Mucosa of descending colon (tissue), 3 donors: Measurements from ENCODE around the gene C1orf21. TPM values are rescaled to one million over a fixed set of nuclear protein-coding genes. Genes with fewer than 3 reads are reported as not detected.

ENCODE experiments used
- ATAC-seq: fragments of 200-7000 bp; cut with Tn5 transposase; one replicate; pipeline ENCODE4 v1.9.1; 2020; ENCODE audit warnings: mild to moderate bottlenecking, moderate library complexity
- DNase-seq, 3 donors: peaks; one replicate each; pipeline ENCODE4 v3.0.0-alpha.2; 2020
- H3K36me3 ChIP-seq: fragments of 200-600 bp; one replicate; pipeline ENCODE4 v1.8.0; 2021; ENCODE audit warnings: low read depth, mild to moderate bottlenecking
- H3K4me1 ChIP-seq: fragments of 200-600 bp; one replicate; pipeline ENCODE4 v1.8.0; 2021; ENCODE audit warnings: low read depth, mild to moderate bottlenecking
- H3K4me3 ChIP-seq: fragments of 200-600 bp; one replicate; pipeline ENCODE4 v1.8.0; 2021; ENCODE audit warnings: mild to moderate bottlenecking
- H3K9me3 ChIP-seq: fragments of 200-600 bp; one replicate; pipeline ENCODE4 v1.8.0; 2021; ENCODE audit warnings: mild to moderate bottlenecking
- CTCF ChIP-seq: fragments of 200-600 bp; IDR thresholded peaks from one replicate; pipeline ENCODE4 v1.8.0; 2022; ENCODE audit warnings: antibody characterized with exemption, mild to moderate bottlenecking
- intact Hi-C, 2 donors: fragments of 100-400 bp; cut with DNase I in 1 of 2; cut with micrococcal nuclease in 1 of 2; formaldehyde crosslinking; loops; one replicate each; pipeline versions ENCODE4 v1.11.0 to v1.11.1; 2022; cut with DNase I, micrococcal nuclease
- total RNA-seq, 3 donors: library from RNA; stranded (reverse); fragmentation: NEBNext Ultra II Directional in 2 of 3; extraction: Animal tissue kit (Norgen Biotek cat#: 25700) in 2 of 3; gene quantifications; one replicate each; pipeline versions ENCODE4 v1.2.1 to v1.2.4, GENCODE V29; 2021 to 2023
- donor health status: DM: no; HTN: no; CAD: no; lungs with moderate emphysema.
- donor health status: DM: no; HTN: no; CAD: no.
- donor health status: DM: no; HTN: yes; CAD: no.

The C1orf21 gene
- total RNA-seq, 3 donors from 2014 or later, result 70.9 to 109 (median 96.8) TPM

DNA sequence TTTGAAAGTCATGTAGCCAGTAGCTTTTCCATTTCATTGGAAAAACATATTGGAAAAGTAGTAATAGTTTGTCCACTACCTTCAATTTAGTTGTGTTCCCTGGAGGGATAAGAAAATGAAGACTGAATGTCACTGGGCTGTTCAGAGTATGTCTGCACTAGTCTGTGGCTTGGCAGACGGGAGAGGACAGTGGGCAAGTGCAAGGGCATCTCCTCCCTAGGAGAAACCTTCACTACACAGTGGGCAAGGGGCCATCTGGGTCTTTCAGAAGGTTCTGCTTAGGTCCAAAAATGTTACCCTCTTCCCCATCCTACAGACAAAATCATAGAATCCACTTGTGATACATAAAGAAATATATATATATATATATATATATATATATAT is 118.1 kb downstream of the C1orf21 start:
- Histone ChIP-seq H3K9me3 (no peaks in the 10 kb centered on the region), H3K36me3 (no peaks in the 10 kb centered on the region), H3K4me1 (peaks cover 3% of the 10 kb centered on the region), H3K4me3 (no peak overlapping the region)
- DNase-seq, result no peak
- intact Hi-C loops, result no loop called here
- no peak for ATAC-seq
- TF ChIP-seq CTCF, result no peak

- TF ChIP-seq CTCF, result no peak
- Histone ChIP-seq H3K4me3 (no peak overlapping the region), H3K9me3 (no peaks in the 10 kb centered on the region), H3K4me1 (peaks cover 3% of the 10 kb centered on the region), H3K36me3 (no peaks in the 10 kb centered on the region)
- DNase-seq, result no peak
- ATAC-seq, result no peak
- intact Hi-C loops, result no loop called here
Measured at GRCh38 chr1:184506481-184506880, 119.7 kb downstream of the C1orf21 start.

GRCh38 chr1:184507165-184507564 is 120.3 kb downstream of the C1orf21 start:
- H3K4me1 ChIP-seq, result peaks cover 3% of the 10 kb centered on the region
- no peak for TF ChIP-seq CTCF
- H3K4me3 ChIP-seq, result no peak overlapping the region
- no peak for ATAC-seq
- intact Hi-C loops, result no loop called here
- H3K36me3 ChIP-seq, result no peaks in the 10 kb centered on the region
- no peaks in the 10 kb centered on the region for H3K9me3 ChIP-seq
- no peak for DNase-seq

GRCh38 chr1:184507604-184508280 is 120.9 kb downstream of the C1orf21 start:
- ATAC-seq (peak; percentile 27), DNase-seq (no peak)
- Histone ChIP-seq H3K4me1 (peaks cover 3% of the 10 kb centered on the region), H3K36me3 (no peaks in the 10 kb centered on the region), H3K9me3 (no peaks in the 10 kb centered on the region), H3K4me3 (no peak overlapping the region)
- no peak for TF ChIP-seq CTCF
- intact Hi-C loops, result no loop called here

- H3K9me3 ChIP-seq, result no peaks in the 10 kb centered on the region
- peaks cover 11% of the 10 kb centered on the region for H3K4me1 ChIP-seq
- TF ChIP-seq CTCF, result no peak
- no peaks in the 10 kb centered on the region for H3K36me3 ChIP-seq
- intact Hi-C loops, result no loop called here
- H3K4me3 ChIP-seq, result no peak overlapping the region
- no peak for ATAC-seq
- no peak for DNase-seq
Measured at GRCh38 chr1:184509105-184509504, 122.3 kb downstream of the C1orf21 start.

GRCh38 chr1:184510110-184510509 is 123.3 kb downstream of the C1orf21 start:
- ATAC-seq (no peak), DNase-seq (no peak)
- Histone ChIP-seq H3K9me3 (no peaks in the 10 kb centered on the region), H3K4me1 (peaks cover 20% of the 10 kb centered on the region), H3K4me3 (no peak overlapping the region), H3K36me3 (no peaks in the 10 kb centered on the region)
- TF ChIP-seq CTCF, result no peak
- intact Hi-C loops, result no loop called here
